SK-N-SH (cell line): ENCODE measurements around the gene ANKRD31. TPM values are rescaled to one million over a fixed set of nuclear protein-coding genes. Genes with fewer than 3 reads are reported as not detected.

ENCODE experiments used
- CTCF ChIA-PET: fragments of 300-600, 350-600 bp; formaldehyde crosslinking; extraction: SDS; loops from one replicate; lab custom pipeline; 2021; lab: Yijun Ruan, JAX
- POLR2A ChIA-PET: fragments of 350-600 bp; sonication (Branson Sonifier 250); formaldehyde crosslinking; extraction: SDS; loops from one replicate; lab custom pipeline; 2020; ENCODE audit warnings: antibody characterized with exemption, inconsistent platforms; lab: Yijun Ruan, JAX
- DNase-seq: peaks from one replicate; pipeline ENCODE4 v3.0.0; 2012
- H2AFZ ChIP-seq: fragments of 200-600 bp; sonication (generic); 2 replicates; pipeline ENCODE4 v1.8.1; 2016; ENCODE audit warnings: antibody characterized with exemption, mild to moderate bottlenecking, low read depth
- H3F3A ChIP-seq: fragments of 200-600 bp; sonication (generic); replicated peaks from 2 replicates; pipeline ENCODE3; 2016; ENCODE audit warnings: antibody characterized with exemption, mild to moderate bottlenecking; ENCODE audit not compliant: insufficient read depth
- H3K27ac ChIP-seq, 2 experiments: fragments of 200-500 bp in 1 of 2; fragments of 200-600 bp in 1 of 2; sonication (Bioruptor generic) in 1 of 2; sonication (generic), shearing (Covaris generic) in 1 of 2; 2 replicates each; pipeline versions ENCODE4 v1.5.1 to v1.6.1; 2014 to 2016; ENCODE audit warnings: low read depth in 2 of 2, inconsistent platforms in 1 of 2, low read length in 1 of 2, mild to moderate bottlenecking in 1 of 2, mixed read lengths in 1 of 2
- H3K27me3 ChIP-seq: fragments of 200-600 bp; sonication (generic), shearing (Covaris generic); 2 replicates; pipeline ENCODE4 v1.6.1; 2016; ENCODE audit warnings: mixed run types; ENCODE audit not compliant: insufficient read depth
- H3K36me3 ChIP-seq, 2 experiments: fragments of 200-500 bp in 1 of 2; fragments of 200-600 bp in 1 of 2; sonication (Bioruptor generic) in 1 of 2; sonication (generic) in 1 of 2; replicated peaks in 1 of 2; 2 replicates each; pipeline versions ENCODE3 to v1.5.1; 2014 to 2016; ENCODE audit warnings: low read length in 1 of 2, mild to moderate bottlenecking in 1 of 2; ENCODE audit not compliant: insufficient read depth in 2 of 2, control insufficient read depth in 1 of 2
- H3K4me1 ChIP-seq, 2 experiments: fragments of 200-500 bp in 1 of 2; fragments of 200-600 bp in 1 of 2; sonication (Bioruptor generic) in 1 of 2; sonication (generic), shearing (Covaris generic) in 1 of 2; 2 replicates each; pipeline versions ENCODE4 v1.5.1 to v1.6.1; 2014 to 2016; ENCODE audit warnings: low read depth in 1 of 2, low read length in 1 of 2, mixed run types in 1 of 2; ENCODE audit not compliant: insufficient read depth in 2 of 2, control insufficient read depth in 1 of 2
- H3K4me2 ChIP-seq: fragments of 200-600 bp; sonication (generic), shearing (Covaris generic); 2 replicates; pipeline ENCODE4 v1.6.1; 2017; ENCODE audit warnings: mixed run types
- H3K4me3 ChIP-seq, 2 experiments: fragments of 200-500 bp in 1 of 2; fragments of 200-600 bp in 1 of 2; sonication (Bioruptor generic) in 1 of 2; sonication (generic), shearing (Covaris generic) in 1 of 2; 2 replicates each; pipeline versions ENCODE4 v1.5.1 to v1.8.1; 2014 to 2016; ENCODE audit warnings: low read depth in 2 of 2, inconsistent platforms in 1 of 2, low read length in 1 of 2, mild to moderate bottlenecking in 1 of 2, mixed read lengths in 1 of 2, moderate library complexity in 1 of 2
- H3K79me2 ChIP-seq: fragments of 200-600 bp; sonication (generic); 2 replicates; pipeline ENCODE4 v1.8.1; 2017; ENCODE audit warnings: mild to moderate bottlenecking; ENCODE audit not compliant: insufficient read depth
- H3K9ac ChIP-seq: fragments of 200-600 bp; sonication (generic); 2 replicates; pipeline ENCODE4 v1.6.1; 2017; ENCODE audit warnings: mixed run types
- H3K9me2 ChIP-seq: fragments of 200-600 bp; sonication (generic); 2 replicates; pipeline ENCODE4 v1.6.1; 2017; ENCODE audit warnings: mixed run types
- H3K9me3 ChIP-seq: fragments of 200-600 bp; sonication (generic); 2 replicates; pipeline ENCODE4 v1.6.1; 2017; ENCODE audit warnings: mixed run types, mild to moderate bottlenecking, moderate library complexity
- H4K20me1 ChIP-seq: fragments of 200-600 bp; sonication (generic); 2 replicates; pipeline ENCODE4 v1.6.1; 2017; ENCODE audit warnings: mild to moderate bottlenecking, mixed run types; ENCODE audit not compliant: insufficient read depth
- CHD2 ChIP-seq: fragments of 150-350 bp; IDR thresholded peaks from 2 replicates; pipeline ENCODE4 v1.6.1; 2018; ENCODE audit warnings: low read length; ENCODE audit not compliant: partially characterized antibody
- CTCF ChIP-seq: fragments of 200-600 bp; sonication (generic); IDR thresholded peaks from 2 replicates; pipeline ENCODE4 v1.6.1; 2017; ENCODE audit warnings: antibody characterized with exemption, mild to moderate bottlenecking, moderate library complexity
- EZH2phosphoT487 ChIP-seq: fragments of 200-600 bp; sonication (generic); IDR thresholded peaks from 2 replicates; pipeline ENCODE4 v1.6.1; 2017; ENCODE audit warnings: low read depth, mixed run types, mild to moderate bottlenecking, antibody characterized with exemption, moderate library complexity, borderline replicate concordance
- FOSL2 ChIP-seq: IDR thresholded peaks from 2 replicates; pipeline ENCODE4 v1.4.0; 2012; ENCODE audit warnings: low read depth, mild to moderate bottlenecking, moderate library complexity, borderline replicate concordance
- FOXJ3 ChIP-seq: sonication (generic); formaldehyde crosslinking; IDR thresholded peaks from 2 replicates; pipeline ENCODE4 v1.5.1; 2020; ENCODE audit warnings: mild to moderate bottlenecking, missing genetic modification reagents
- FOXM1 ChIP-seq: IDR thresholded peaks from 2 replicates; pipeline ENCODE4 v1.4.0; 2012; ENCODE audit warnings: low read depth, mild to moderate bottlenecking
- GABPA ChIP-seq: IDR thresholded peaks from 2 replicates; pipeline ENCODE4 v1.4.0; 2012; ENCODE audit warnings: low read depth, mild to moderate bottlenecking
- GATA2 ChIP-seq: sonication (generic); formaldehyde crosslinking; IDR thresholded peaks from 2 replicates; pipeline ENCODE4 v1.5.0; 2020; ENCODE audit warnings: mild to moderate bottlenecking, missing genetic modification reagents
- MEF2A ChIP-seq: IDR thresholded peaks from 2 replicates; pipeline ENCODE4 v1.4.0; 2012; ENCODE audit warnings: low read depth, borderline replicate concordance
- MXI1 ChIP-seq: IDR thresholded peaks from 2 replicates; pipeline ENCODE4 v1.6.1; 2012; ENCODE audit warnings: mild to moderate bottlenecking, low read depth, low read length, improper control_type of control experiment
- NRF1 ChIP-seq: IDR thresholded peaks from 2 replicates; pipeline ENCODE4 v1.6.1; 2012; ENCODE audit warnings: low read depth, mild to moderate bottlenecking, low read length
- RAD21 ChIP-seq: IDR thresholded peaks from 2 replicates; pipeline ENCODE4 v1.6.1; 2012; ENCODE audit warnings: mild to moderate bottlenecking, low read length
- REST ChIP-seq: IDR thresholded peaks from 2 replicates; pipeline ENCODE4 v1.6.1; 2012; ENCODE audit warnings: mild to moderate bottlenecking, low read depth, low read length, moderate library complexity
- RFX5 ChIP-seq: IDR thresholded peaks from 2 replicates; pipeline ENCODE4 v1.6.1; 2012; ENCODE audit warnings: mild to moderate bottlenecking, improper control_type of control experiment, low read length
- SIN3A ChIP-seq: IDR thresholded peaks from 2 replicates; pipeline ENCODE4 v1.6.1; 2012; ENCODE audit warnings: low read depth, mild to moderate bottlenecking, low read length, moderate library complexity, borderline replicate concordance
- TAF1 ChIP-seq: IDR thresholded peaks from 2 replicates; pipeline ENCODE4 v1.6.1; 2012; ENCODE audit warnings: low read depth, mild to moderate bottlenecking, low read length, moderate library complexity, borderline replicate concordance
- WGBS: methylation state at CpG from one replicate; pipeline ENCODE4 v1.1.6; 2017; ENCODE audit warnings: low lambda C conversion rate; 5-methylcytosine and 5-hydroxymethylcytosine counted together
- polyA plus RNA-seq, 3 experiments: library from polyadenylated mRNA; depleted of rRNA; stranded (reverse); fragments of >200 nt; gene quantifications; 2 replicates each; pipeline ENCODE4 v1.2.3, GENCODE V29; 2012
- TF ChIP-seq, protein P1 (sequence below): IDR thresholded peaks from 2 replicates; pipeline ENCODE4 v1.4.0; 2012; ENCODE audit warnings: low read depth, borderline replicate concordance
- TF ChIP-seq, protein P2 (sequence below): IDR thresholded peaks from 2 replicates; pipeline ENCODE4; 2012

ANKRD31 gene
- polyA plus RNA-seq, 1 of the 3 experiments (the other 2 are of a cell fraction) = 0.05 TPM

DNA sequence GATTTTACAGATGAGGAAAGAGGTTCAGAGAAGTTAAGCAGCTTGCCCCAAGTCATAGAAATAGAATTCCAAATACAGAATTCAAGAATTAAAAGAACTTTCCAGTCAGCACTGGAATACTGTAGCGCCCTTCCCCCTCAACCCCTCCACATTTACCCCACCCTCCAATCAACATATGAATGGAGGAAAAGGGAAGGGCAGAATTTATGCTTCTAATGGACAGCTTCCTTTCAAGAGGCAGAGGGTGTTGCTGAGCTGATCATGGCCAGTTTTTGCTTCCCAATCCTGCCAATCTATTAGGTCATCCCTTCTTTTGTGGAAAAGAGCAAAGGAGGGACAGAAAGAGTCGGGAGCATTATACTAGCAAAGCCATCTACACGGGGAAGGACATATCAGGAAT, 39.1 kb upstream of the ANKRD31 start:
- Histone ChIP-seq H3K4me1 (peaks cover 0 to 5% of the 10 kb centered on the region in 2 experiments; a peak in 1 of 4 replicates), H3K79me2 (no peaks in the 10 kb centered on the region), H4K20me1 (no peaks in the 10 kb centered on the region), H3K27me3 (no peaks in the 10 kb centered on the region; the same call in 1 of the 2 replicates), H3K9ac (no peak overlapping the region), H3K9me2 (no peaks in the 10 kb centered on the region), H3K9me3 (no peaks in the 10 kb centered on the region), H3K27ac (no peak overlapping the region), H3K36me3 (no peaks in the 10 kb centered on the region), H3F3A (no peaks in the 10 kb centered on the region), H3K4me2 (no peak overlapping the region), H2AFZ (no peak overlapping the region), H3K4me3 (no peak overlapping the region)
- 25% methylated on average over 3 of the region's 3 CpGs for WGBS
- TF ChIP-seq, protein P1, sequence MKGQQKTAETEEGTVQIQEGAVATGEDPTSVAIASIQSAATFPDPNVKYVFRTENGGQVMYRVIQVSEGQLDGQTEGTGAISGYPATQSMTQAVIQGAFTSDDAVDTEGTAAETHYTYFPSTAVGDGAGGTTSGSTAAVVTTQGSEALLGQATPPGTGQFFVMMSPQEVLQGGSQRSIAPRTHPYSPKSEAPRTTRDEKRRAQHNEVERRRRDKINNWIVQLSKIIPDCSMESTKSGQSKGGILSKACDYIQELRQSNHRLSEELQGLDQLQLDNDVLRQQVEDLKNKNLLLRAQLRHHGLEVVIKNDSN = no peak
- TF ChIP-seq FOXJ3 (no peak), REST (no peak), FOSL2 (no peak), TAF1 (no peak), GATA2 (CRISPR knock-in tag) (no peak), RFX5 (no peak), EZH2phosphoT487 (no peak), CHD2 (no peak), FOXM1 (no peak), MEF2A (no peak), NRF1 (no peak), RAD21 (no peak), MXI1 (no peak), CTCF (no peak), GABPA (no peak), SIN3A (no peak)
- TF ChIP-seq, protein P2, sequence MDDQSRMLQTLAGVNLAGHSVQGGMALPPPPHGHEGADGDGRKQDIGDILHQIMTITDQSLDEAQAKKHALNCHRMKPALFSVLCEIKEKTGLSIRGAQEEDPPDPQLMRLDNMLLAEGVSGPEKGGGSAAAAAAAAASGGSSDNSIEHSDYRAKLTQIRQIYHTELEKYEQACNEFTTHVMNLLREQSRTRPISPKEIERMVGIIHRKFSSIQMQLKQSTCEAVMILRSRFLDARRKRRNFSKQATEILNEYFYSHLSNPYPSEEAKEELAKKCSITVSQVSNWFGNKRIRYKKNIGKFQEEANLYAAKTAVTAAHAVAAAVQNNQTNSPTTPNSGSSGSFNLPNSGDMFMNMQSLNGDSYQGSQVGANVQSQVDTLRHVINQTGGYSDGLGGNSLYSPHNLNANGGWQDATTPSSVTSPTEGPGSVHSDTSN = no peak
- CTCF ChIA-PET = no interaction called here
- DNase-seq = no peak
- POLR2A ChIA-PET = no interaction called here
